Testis (tissue), 2 donors: ENCODE measurements around the gene PDE4C.

ENCODE experiments used
- CTCF ChIP-seq, 3 experiments: fragments of 450-650 bp in 2 of 3; fragments of 200-600 bp in 1 of 3; sonication (generic) in 1 of 3; IDR thresholded peaks; one replicate each; pipeline ENCODE4 v1.5.1; 2016 to 2019; ENCODE audit warnings: antibody characterized with exemption in 3 of 3, mild to moderate bottlenecking in 2 of 3, moderate library complexity in 1 of 3
- POLR2A ChIP-seq: fragments of 450-650 bp; IDR thresholded peaks from one replicate; pipeline ENCODE4 v1.6.1; 2017; ENCODE audit warnings: antibody characterized with exemption, mild to moderate bottlenecking, moderate library complexity

- TF ChIP-seq POLR2A, result no peak
- TF ChIP-seq CTCF (IDR thresholded peaks at IDR 0.05), result no peak
These were observed 28.9 kb downstream of the PDE4C start for GRCh38 chr19:18197306-18197705.
